ENCODE measurements around the gene PRUNE2.
A peak's percentile ranks its signal among the peaks of the same experiment; 100 is the strongest.

PRUNE2 gene

DNA sequence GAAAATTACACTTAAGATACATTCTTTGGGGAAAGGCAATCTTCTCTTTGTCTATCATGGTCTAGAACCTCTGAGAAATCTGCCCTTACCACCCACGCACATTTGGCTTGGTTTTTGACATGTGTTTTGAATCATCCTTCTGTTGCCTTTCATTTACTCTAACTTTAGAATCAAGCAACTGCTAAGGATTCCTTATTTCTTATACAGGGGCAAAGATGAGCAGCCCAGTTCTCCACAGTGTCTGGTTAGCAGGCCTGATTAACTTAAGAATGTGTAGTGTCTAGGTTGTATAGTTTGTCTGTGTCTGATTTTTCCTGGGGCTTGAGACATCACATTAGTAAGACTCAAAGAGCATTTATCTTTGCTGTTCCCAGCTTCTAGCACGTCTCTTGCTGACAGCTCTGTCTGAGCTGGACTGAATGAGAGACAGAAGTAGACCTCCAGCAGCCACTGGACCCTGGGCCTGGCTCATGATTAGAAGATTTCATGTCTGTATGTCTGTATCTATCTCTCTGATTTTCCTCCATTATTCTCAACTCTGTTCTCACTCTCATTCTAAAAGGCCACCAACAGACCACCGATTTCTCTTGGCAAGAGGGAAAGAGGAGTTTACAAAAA is 173.5 kb downstream of the PRUNE2 start:
- DNase-seq (ENCODE audit: low spot score) = no peak

DNA sequence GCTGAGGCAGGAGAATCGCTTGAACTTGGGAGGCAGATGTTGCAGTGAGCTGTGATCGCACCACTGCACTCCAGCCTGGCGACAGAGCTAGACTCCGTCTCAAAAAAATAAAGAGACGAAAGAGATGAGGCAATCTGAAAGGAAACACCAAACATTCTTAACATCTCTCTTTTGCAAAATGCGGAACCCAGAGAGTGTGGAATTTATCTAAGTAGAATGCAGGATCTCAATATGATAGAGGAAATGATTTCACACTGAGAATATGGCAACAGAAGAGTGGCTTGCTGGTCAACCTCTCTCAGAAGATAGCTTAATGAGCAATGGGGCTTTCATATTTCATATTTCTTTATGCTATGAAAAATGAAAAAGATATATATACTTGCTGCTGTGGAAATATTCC is 175.1 kb downstream of the PRUNE2 start:
- no peak for DNase-seq (ENCODE audit: low spot score)

DNA sequence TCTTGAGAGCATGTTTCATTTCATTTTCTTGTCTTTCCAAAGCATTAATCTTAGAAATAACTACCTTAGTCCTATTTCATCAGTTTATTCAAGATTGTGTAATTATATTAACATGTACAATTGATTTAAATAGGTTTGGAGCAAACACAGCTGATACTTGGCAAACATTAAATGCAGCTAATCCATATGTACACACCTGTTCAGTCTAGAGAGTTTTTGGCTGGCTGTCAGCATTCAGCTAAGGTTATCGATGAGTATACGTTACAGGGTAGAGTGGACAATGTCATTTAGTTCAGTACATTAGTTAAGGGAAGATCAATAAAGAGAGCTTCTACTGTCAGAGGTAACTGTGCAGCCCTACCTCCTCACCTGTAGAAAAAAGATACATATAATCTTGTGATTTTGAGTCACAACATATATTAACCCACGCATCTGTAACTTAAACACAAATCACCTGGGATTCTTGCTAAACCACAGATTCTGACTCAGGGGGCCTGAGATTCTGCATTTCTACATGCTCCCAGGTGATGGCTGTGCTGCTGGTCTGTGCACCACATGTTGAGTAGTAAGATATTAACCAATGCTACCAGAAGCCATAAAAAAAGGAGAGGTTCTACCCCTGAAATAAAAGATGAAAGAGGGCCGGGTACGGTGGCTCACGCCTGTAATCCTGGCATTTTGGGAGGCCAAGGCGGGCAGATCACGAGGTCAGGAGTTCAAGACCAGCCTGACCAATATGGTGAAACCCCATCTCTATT is 175.8 kb downstream of the PRUNE2 start:
- no peak for DNase-seq (ENCODE audit: low spot score)

DNA sequence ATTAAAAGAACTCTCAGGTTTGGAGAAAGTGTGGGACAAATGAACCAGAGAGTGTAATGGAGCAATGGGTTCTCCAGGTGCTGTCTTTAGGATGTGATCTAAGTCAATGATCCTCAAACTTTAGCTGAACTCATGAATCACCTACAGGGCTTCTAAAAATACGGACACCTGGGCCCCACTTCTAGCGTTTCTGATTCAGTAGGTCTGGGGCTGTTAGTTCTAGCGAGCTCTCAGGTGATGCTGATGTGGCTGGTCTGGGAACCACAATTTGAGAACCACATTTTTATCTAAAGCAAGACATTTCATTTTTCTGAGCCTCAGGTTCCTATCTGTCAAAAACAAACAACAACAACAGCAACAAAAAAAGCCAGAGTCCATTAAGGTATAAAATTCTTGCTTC is 176.8 kb downstream of the PRUNE2 start:
- no peak for DNase-seq (ENCODE audit: low spot score)

DNA sequence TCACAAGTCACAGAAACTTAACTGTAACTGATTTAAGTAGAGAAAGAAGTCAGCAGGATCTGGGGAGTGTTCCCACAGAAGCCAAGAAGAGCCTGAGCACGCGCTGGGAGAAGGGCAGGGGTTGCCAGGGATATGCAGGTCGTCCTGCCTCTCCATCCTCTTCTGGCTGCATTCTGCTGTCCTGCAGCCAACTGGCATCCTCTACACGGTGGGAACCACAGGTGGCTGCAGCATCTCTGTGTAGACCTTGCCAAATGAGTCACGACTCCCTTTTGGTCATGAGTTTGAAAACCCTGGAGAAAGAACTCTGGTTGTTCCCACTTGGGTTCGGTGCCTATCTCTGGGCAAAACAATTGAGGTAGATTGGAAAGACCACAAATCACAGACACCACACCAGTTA is 180.0 kb downstream of the PRUNE2 start:
- DNase-seq (ENCODE audit: low spot score) = no peak

DNA sequence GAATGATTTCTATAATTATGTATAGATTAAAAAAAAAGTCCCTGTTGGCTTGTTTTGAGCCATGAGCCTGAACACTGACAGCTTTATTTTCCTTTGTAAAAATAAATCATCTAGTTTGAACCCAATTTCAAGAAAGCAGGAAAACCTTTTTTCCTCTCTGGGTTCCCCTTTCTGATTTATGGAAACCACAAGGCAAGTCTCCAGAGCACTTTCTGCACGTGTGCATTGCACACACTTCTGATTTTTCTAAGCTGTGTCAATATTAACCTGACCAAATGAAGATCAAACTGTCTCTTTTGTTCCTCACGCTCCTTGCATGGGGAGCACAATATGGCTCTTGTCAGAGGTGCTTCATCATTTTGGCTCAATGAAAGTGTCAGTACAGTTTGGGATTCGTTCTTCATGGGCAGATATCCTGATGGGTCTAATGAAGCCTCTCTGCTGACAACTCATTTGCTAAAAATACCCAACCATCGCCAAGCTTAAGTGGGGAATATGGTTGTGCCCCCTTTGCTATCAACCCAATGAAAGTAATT is 180.8 kb downstream of the PRUNE2 start:
- DNase-seq (ENCODE audit: low spot score) = no peak

DNA sequence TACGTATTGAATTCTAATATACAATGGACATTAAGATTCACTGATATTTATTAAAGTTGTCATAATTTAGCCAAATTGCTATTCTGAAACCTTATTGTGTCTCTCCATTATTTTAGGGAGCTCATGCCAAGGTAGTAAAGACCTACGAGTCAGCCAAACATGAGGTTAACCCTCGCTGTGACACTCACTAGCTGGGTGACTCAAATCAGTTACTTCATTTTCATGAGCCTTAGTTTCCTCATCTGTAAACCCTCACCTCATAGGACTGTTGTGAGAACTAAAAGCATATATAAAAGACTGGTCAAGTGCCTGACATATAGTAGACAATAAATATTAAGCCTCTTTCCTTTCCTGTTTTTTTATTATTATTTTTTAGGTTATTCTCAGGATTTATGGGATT is 185.7 kb downstream of the PRUNE2 start:
- DNase-seq (ENCODE audit: low spot score) = no peak

DNA sequence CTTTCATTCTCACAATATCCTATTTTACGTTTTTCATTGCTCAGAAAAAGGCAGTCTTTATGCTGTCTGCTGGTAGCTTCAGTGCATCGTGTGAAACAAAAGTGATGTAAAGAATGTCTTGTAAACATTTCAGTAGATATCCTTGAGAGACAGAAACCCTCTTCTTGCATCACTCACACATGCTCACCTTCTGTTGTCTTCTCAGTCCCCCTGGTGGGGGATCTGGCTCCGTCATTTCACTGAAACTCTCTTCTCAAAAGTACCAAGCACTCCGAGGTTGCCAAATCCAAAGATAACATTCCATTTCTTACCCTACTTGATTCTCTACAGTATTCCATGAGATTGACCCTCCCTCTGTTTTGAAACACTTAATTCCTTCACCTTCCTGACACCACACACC is 187.7 kb downstream of the PRUNE2 start:
- DNase-seq (ENCODE audit: low spot score) = peak; percentile 28

DNA sequence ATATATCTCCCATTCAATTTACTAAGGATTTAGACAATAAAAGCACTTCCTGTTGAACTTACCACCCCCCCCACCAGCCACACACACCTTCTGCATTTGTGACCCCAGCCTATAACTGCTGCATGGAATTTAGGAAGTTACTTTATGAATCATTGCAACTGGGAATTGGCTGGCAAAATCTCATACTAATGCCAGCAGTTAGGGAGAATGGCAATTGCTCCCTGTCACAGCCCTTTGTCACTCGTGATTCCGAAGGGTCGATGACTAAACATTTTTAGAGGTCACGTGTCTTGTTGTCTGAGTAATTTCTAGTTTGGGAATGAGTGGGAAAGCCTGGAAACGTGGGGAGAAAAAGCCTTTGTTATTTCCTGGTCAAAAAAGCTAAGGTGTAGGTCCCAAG is 188.3 kb downstream of the PRUNE2 start:
- DNase-seq (ENCODE audit: low spot score) = no peak

DNA sequence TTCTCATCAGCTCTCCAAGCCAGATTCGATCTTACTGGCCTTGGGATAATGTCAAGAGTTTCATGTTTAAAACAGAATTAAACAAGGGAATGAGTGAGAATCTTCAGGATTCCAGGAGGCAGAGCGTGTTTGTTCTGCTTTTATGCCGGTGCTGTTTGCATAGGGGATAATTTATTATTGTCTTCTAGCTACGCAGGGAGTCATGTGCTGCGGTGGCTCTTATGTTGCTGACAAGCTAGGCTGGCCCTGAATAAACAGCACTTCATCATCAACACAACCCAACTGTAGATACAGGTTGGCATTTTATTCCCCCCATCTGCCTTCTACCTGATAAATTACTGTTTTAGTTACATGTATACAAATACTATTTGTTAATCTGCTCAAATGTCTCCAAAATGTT is 188.7 kb downstream of the PRUNE2 start:
- no peak for DNase-seq (ENCODE audit: low spot score)

DNA sequence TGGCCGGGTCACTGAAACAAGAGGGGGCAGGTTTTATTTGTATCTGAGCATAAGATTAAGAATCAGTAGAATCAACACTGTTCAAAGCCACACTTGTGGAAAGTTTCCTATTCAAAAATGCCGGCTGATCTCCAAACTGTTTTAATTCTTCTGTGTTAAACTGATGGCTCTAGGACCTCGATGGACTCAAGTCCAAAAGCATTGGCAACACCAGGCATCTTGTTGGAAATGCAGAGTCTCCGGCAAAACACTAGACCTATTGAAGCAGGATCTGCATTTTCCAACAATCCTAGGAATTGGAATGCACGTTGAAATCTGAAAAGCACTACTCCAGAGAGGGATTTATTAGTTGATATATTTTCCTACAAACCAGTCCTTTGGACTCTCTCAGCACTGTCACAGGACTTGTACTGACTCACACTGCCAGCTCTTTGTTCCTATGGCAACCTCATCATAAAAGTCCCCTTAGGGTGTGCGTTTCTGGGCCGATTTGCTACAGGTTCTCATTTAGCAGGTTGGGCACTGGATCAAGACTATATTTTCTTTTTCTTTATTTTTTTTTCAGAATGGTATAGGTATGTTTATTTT is 189.7 kb downstream of the PRUNE2 start:
- DNase-seq (ENCODE audit: low spot score) = no peak

DNA sequence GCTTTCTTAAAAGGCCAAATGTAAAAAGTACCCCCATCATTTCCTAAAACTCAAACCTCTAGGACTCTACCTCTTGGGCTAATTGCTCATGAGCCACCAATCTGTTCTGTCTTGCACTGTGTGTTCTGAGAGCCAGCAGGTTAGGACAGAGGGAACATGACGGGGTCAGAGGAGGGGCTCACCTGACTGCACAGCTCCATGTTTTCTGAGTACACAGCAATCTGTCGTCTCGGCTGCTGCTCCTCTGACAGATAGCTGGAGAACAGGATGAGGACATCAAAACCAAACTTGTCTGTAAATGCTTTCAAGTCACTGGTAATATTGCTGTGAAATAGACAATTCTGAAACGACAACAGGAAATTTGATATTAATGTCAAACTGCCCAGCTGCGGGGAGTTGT is 192.5 kb downstream of the PRUNE2 start:
- DNase-seq (ENCODE audit: low spot score) = no peak

DNA sequence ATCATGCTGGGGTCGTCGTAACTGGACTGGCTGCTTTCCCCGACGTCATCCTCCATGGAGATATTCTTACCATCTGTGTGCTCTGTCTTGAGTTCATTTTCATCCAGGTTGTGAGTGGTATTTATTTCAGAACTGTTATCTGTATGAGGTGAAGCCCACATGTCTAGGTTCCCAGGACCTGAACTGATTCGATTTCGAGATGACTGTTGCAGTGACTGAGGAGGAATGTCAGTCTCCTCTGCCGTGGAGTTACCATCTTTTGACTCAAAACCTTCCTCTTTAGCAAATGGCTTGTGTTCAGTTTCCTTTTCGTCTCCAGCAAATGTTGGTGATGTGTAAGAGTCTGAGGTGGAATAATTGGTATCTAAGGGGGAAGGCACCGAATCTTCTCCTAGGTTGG is 196.9 kb downstream of the PRUNE2 start:
- no peak for DNase-seq (ENCODE audit: low spot score)

DNA sequence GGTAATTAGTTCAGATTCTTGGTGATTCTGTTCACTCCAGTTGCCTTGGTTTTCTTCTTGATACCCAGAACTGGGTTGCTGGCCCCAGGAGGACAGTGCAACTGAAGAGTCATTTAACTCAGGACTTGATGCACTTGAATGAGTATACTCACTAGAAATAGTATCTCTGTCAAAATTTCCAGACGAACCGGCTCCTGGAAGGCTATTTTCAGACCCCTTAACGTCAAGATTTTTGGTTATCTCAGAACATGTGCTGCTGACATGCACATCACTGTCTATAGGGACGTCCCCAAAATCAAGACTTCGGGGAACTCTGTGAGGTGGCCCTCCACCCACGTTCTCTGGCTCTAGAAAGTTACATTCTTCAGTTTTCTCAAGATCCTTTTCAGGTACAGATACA is 198.4 kb downstream of the PRUNE2 start:
- DNase-seq (ENCODE audit: low spot score) = no peak

DNA sequence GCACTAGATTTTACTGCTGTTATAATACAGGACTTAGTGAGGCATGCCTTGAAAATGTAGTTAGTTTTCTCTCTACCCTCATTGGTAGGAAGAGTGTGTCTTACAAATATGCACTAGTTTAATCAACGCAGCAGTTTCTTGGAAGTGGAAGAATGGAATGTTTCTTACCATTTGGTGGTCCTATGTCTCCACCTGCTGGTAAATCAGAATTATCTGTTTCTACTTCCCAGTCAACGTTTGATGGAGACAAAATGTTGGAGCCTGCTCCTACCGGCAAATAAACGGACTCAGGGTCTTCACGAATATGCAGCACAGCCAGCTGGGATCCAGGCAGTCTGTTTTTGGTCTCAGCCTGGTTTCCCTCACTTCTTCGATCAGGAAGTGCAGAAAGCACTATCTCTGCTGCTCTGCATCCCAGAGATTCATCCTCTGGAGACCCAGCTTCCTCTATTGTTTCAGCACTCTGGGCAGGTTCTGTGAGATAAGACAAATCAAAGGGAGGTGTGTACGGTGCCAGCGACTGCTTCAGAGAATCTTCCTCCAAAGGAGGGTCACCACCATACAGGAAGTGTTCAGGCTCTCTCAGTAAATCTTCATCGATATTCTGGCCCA is 201.2 kb downstream of the PRUNE2 start:
- peak; percentile 67 for DNase-seq (ENCODE audit: low spot score)

DNA sequence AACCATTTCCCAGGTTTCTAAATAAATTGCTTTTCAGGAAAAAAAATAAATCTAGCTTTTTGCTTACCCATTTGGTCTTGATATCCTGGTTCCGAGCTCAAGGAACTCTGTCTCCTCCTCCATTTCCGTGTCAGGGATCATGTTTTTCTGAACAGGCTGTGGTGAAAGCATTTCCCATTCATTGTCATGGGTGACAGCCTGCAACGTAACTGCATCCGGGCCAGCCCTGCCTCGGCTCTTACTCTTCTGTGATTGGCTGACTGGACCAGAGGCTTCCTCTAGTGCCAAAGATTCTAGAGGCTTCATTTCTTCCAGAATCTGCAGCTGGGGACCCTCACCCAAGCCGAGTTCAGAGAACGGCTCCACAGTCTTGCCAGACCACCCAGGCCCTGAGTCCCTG is 202.6 kb downstream of the PRUNE2 start:
- DNase-seq (ENCODE audit: low spot score) = no peak

DNA sequence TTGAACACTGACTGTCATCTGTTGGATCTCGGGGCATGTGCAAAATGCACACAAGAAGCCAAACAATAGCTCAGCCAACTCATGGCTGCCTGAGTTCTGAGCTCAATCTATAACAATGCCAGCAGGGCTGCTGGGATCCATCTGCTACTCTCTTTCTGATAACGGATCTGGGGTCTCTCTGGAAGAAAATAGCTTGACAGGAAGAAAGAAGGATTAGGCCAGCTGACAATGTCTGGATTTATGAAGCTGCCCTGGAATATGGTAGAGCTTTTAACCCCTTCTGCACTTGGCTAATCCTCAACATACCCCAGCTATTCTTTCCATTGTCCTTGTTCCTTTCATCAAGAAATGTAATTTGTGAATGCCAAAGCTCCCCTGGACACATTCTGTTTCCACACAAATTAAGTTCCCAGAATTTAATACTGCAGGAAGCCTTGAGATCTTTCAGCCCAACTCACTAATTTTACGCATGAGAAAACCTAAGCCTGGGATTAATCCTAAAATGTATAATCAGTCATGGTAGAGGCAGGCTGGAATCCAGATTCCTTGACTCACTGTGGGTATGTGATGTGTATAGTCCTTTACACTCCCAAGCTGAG is 204.4 kb downstream of the PRUNE2 start:
- no peak for DNase-seq (ENCODE audit: low spot score)

DNA sequence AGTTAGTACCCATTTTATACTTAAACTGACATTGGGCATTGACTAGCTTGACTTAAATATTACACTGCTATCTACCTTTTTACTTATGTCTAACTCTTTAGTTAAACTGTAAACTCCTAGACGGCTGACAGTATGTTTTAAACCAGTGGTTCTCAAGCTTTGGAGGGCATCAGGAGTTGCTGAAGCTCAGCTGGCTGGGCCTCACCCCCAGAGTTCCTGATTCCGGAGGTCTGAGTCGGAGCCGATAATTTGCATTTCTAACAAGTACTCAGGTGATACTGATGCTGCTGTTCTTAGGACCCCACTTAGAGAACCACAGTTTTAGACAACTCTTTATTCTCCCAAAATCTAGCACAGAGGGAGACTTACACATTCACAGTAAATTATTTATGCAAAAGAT is 205.0 kb downstream of the PRUNE2 start:
- no peak for DNase-seq (ENCODE audit: low spot score)

DNA sequence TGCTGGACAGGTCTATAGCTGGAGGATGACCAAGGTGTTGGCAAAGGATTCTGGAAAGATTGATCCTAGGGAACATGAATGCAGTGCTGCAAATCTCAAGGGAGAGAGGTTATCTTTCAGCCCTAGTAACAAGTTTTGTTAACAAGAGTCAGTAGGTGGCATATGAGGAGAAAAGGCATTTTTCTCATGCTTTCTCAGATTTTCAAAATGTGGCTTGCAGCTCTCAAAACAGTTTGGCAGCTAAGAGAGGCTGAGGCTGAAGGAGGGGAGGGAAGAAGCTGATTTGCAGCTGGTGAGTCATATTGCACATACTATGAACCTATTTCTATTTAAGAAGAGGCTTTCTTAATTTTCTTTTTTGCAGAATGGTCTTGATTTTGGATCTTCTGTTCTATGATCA is 205.9 kb downstream of the PRUNE2 start:
- no peak for DNase-seq (ENCODE audit: low spot score)

DNA sequence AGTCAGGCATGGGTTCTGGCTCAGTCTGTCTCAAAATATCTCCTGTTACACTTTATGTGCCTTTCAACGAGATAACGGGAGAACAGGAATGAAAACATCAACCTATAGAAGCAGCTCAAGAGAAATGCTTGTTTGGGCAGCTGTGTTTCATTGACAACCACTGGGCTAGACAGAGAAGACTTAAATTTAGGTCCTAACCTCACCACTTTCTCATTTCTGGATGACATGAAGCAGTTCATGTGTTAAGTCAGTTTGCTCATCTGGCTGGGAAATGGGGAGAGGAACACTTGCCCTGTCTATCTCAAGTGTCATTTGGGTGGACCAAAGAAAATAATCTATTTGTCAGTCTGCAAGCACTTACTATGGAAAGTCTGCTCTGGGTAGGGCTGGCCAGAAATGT is 208.4 kb downstream of the PRUNE2 start:
- DNase-seq (ENCODE audit: low spot score) = no peak

DNA sequence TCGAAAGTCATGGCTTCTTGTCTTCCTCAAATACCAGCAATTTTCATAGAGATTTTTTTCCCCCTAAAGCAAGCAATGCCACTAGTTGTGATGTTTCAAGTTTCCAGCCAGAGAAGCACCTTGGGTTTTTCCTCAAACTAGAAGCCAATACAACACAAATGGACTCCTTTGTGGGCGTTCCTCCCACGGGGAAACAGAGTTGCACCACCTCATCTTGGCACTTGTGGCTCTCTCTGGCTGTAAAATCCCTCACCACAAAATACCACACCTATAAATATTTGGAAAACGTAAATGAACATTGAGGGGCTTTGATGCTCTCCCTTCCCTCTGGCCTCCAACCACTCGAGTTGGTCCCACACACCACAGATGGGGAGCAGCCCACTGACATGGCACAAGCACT is 208.8 kb downstream of the PRUNE2 start:
- DNase-seq (ENCODE audit: low spot score) = no peak

DNA sequence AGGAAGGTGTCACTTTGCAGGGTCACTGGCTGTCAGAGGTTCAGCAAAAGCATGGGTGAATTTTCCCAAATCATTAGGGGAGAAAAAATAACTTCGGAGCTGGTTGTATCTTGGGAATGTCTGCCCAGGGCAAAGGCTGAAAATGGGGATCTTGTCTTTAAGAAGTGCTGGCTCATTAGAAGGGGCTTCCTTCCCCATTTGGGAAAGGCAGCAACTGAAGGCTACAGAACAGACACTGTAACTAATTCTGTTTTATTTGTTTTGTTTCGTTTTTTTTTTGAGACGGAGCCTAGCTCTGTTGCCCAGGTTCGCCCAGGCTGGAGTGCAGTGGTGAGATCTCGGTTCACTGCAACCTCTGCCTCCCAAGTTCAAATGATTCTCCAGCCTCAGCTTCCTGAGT is 212.0 kb downstream of the PRUNE2 start:
- DNase-seq (ENCODE audit: low spot score) = no peak
